ENCODE results near the gene USP9X.

- TF ChIP-seq, protein P1, sequence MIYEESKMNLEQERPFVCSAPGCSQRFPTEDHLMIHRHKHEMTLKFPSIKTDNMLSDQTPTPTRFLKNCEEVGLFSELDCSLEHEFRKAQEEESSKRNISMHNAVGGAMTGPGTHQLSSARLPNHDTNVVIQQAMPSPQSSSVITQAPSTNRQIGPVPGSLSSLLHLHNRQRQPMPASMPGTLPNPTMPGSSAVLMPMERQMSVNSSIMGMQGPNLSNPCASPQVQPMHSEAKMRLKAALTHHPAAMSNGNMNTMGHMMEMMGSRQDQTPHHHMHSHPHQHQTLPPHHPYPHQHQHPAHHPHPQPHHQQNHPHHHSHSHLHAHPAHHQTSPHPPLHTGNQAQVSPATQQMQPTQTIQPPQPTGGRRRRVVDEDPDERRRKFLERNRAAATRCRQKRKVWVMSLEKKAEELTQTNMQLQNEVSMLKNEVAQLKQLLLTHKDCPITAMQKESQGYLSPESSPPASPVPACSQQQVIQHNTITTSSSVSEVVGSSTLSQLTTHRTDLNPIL (CRISPR knock-in tag; IDR thresholded peaks at IDR 0.05; ENCODE audit: low read depth), result no peak
- TF ChIP-seq, protein P2, sequence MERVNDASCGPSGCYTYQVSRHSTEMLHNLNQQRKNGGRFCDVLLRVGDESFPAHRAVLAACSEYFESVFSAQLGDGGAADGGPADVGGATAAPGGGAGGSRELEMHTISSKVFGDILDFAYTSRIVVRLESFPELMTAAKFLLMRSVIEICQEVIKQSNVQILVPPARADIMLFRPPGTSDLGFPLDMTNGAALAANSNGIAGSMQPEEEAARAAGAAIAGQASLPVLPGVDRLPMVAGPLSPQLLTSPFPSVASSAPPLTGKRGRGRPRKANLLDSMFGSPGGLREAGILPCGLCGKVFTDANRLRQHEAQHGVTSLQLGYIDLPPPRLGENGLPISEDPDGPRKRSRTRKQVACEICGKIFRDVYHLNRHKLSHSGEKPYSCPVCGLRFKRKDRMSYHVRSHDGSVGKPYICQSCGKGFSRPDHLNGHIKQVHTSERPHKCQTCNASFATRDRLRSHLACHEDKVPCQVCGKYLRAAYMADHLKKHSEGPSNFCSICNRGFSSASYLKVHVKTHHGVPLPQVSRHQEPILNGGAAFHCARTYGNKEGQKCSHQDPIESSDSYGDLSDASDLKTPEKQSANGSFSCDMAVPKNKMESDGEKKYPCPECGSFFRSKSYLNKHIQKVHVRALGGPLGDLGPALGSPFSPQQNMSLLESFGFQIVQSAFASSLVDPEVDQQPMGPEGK (CRISPR knock-in tag; IDR thresholded peaks at IDR 0.05; ENCODE audit: borderline replicate concordance), result no peak
- TF ChIP-seq ZNF70 (CRISPR knock-in tag; IDR thresholded peaks at IDR 0.05) (no peak), ARNTL (CRISPR knock-in tag; IDR thresholded peaks at IDR 0.05; ENCODE audit: borderline replicate concordance, low read depth) (no peak), ISL1 (CRISPR knock-in tag; IDR thresholded peaks at IDR 0.05) (no peak), ESRRG (CRISPR knock-in tag; IDR thresholded peaks at IDR 0.05) (no peak), ZFP30 (CRISPR knock-in tag; IDR thresholded peaks at IDR 0.05) (no peak), TOX (CRISPR knock-in tag; IDR thresholded peaks at IDR 0.05; ENCODE audit: borderline replicate concordance) (no peak), RARB (CRISPR knock-in tag; IDR thresholded peaks at IDR 0.05) (no peak)
- TF ChIP-seq, protein P3, sequence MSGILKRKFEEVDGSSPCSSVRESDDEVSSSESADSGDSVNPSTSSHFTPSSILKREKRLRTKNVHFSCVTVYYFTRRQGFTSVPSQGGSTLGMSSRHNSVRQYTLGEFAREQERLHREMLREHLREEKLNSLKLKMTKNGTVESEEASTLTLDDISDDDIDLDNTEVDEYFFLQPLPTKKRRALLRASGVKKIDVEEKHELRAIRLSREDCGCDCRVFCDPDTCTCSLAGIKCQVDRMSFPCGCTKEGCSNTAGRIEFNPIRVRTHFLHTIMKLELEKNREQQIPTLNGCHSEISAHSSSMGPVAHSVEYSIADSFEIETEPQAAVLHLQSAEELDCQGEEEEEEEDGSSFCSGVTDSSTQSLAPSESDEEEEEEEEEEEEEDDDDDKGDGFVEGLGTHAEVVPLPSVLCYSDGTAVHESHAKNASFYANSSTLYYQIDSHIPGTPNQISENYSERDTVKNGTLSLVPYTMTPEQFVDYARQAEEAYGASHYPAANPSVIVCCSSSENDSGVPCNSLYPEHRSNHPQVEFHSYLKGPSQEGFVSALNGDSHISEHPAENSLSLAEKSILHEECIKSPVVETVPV (CRISPR knock-in tag; IDR thresholded peaks at IDR 0.05), result no peak
- TF ChIP-seq, protein P4, sequence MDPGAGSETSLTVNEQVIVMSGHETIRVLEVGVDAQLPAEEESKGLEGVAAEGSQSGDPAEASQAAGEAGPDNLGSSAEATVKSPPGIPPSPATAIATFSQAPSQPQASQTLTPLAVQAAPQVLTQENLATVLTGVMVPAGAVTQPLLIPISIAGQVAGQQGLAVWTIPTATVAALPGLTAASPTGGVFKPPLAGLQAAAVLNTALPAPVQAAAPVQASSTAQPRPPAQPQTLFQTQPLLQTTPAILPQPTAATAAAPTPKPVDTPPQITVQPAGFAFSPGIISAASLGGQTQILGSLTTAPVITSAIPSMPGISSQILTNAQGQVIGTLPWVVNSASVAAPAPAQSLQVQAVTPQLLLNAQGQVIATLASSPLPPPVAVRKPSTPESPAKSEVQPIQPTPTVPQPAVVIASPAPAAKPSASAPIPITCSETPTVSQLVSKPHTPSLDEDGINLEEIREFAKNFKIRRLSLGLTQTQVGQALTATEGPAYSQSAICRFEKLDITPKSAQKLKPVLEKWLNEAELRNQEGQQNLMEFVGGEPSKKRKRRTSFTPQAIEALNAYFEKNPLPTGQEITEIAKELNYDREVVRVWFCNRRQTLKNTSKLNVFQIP (CRISPR knock-in tag; IDR thresholded peaks at IDR 0.05; ENCODE audit: borderline replicate concordance, low read depth), result no peak
Observed at GRCh38 chrX:41142130-41142910, 57.1 kb downstream of the USP9X start.

All from SK-N-SH treated with all-trans-retinoic acid at 6 μM for 48 hours (cell line).